ENCODE measurements around the gene AOPEP.

Gene AOPEP

DNA sequence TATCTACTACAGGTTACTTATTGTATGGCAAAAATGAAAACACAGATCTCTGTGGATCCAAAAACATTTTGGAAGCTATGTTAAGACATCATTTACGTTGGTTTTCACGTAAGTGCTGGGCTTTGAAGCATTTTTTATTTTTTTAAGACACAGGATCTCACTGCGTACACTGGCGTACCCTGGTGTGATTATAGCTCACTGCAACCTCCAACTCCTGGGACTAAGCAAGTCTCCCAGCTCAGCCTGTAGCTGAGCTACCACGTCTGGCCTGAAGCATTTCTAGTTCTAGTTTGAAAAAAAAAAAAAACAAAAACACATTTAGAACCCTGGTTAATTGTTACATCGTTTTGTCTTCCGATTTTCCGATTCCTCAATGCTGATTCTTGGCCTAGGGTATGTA is 131.3 kb downstream of the AOPEP start:
- H3K4me1 ChIP-seq = peaks cover 8% of the 10 kb centered on the region; the same call in 1 of the 2 replicates
- DNase-seq = no peak
- no peaks in the 10 kb centered on the region for H3K27me3 ChIP-seq
- H3K9me3 ChIP-seq = 0 out of 2 replicates have a peak, but pooled peaks cover 4% of the 10 kb centered on the region
- TF ChIP-seq, protein P1, sequence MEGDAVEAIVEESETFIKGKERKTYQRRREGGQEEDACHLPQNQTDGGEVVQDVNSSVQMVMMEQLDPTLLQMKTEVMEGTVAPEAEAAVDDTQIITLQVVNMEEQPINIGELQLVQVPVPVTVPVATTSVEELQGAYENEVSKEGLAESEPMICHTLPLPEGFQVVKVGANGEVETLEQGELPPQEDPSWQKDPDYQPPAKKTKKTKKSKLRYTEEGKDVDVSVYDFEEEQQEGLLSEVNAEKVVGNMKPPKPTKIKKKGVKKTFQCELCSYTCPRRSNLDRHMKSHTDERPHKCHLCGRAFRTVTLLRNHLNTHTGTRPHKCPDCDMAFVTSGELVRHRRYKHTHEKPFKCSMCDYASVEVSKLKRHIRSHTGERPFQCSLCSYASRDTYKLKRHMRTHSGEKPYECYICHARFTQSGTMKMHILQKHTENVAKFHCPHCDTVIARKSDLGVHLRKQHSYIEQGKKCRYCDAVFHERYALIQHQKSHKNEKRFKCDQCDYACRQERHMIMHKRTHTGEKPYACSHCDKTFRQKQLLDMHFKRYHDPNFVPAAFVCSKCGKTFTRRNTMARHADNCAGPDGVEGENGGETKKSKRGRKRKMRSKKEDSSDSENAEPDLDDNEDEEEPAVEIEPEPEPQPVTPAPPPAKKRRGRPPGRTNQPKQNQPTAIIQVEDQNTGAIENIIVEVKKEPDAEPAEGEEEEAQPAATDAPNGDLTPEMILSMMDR (IDR thresholded peaks at IDR 0.05; ENCODE audit: low read depth, low read length) = no peak
- H3K36me3 ChIP-seq = no peaks in the 10 kb centered on the region; the same call in 1 of the 2 replicates
- no peak overlapping the region for H3K4me3 ChIP-seq (ENCODE audit: low read depth, low read length)

DNA sequence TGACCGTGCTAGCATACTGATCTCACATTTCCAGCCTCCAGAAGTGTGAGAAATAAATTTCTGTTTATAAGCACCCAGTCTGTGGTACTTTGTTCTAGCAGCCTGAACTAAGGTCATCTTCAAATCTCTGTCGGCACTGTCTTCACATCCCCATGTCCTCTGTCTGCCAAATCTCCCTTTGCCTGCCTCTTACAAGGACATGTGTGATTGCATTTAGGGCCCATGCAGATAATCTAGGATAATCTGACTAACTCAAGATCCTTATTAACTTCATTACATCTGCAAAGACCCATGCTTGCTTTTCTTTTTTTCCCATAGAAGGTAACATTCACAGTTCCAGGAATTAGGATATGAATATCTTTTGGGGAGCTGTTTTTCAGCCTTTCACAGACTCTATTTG is 132.7 kb downstream of the AOPEP start:
- no peak overlapping the region for H3K4me3 ChIP-seq (ENCODE audit: low read depth, low read length)
- 0 out of 2 replicates have a peak, but pooled peaks cover 4% of the 10 kb centered on the region for H3K9me3 ChIP-seq
- DNase-seq = no peak
- no peaks in the 10 kb centered on the region for H3K27me3 ChIP-seq
- H3K36me3 ChIP-seq = no peaks in the 10 kb centered on the region; the same call in 1 of the 2 replicates
- peaks cover 15% of the 10 kb centered on the region for H3K4me1 ChIP-seq
- TF ChIP-seq, protein P1 (IDR thresholded peaks at IDR 0.05; ENCODE audit: low read depth, low read length) = no peak

- TF ChIP-seq, protein P1 (IDR thresholded peaks at IDR 0.05; ENCODE audit: low read depth, low read length) = no peak
- no peaks in the 10 kb centered on the region for H3K27me3 ChIP-seq
- H3K4me1 ChIP-seq = peaks cover 18% of the 10 kb centered on the region
- no peak for DNase-seq
- no peak overlapping the region for H3K4me3 ChIP-seq (ENCODE audit: low read depth, low read length)
- H3K36me3 ChIP-seq = no peaks in the 10 kb centered on the region; the same call in 1 of the 2 replicates
- H3K9me3 ChIP-seq = 0 out of 2 replicates have a peak, but pooled peaks cover 4% of the 10 kb centered on the region
These were observed 133.4 kb downstream of the AOPEP start for GRCh38 chr9:94859891-94860290.

GRCh38 chr9:94860678-94861588 is 134.4 kb downstream of the AOPEP start:
- Histone ChIP-seq H3K36me3 (no peaks in the 10 kb centered on the region; the same call in 1 of the 2 replicates), H3K4me1 (peaks cover 28% of the 10 kb centered on the region), H3K4me3 (ENCODE audit: low read depth, low read length) (no peak overlapping the region), H3K27me3 (no peaks in the 10 kb centered on the region), H3K9me3 (0 out of 2 replicates have a peak, but pooled peaks cover 4% of the 10 kb centered on the region)
- TF ChIP-seq, protein P1 (IDR thresholded peaks at IDR 0.05; ENCODE audit: low read depth, low read length) = no peak
- no peak for DNase-seq

- Histone ChIP-seq H3K27me3 (no peaks in the 10 kb centered on the region), H3K4me1 (peaks cover 28% of the 10 kb centered on the region), H3K4me3 (ENCODE audit: low read depth, low read length) (no peak overlapping the region), H3K9me3 (0 out of 2 replicates have a peak, but pooled peaks cover 4% of the 10 kb centered on the region), H3K36me3 (no peaks in the 10 kb centered on the region; the same call in 1 of the 2 replicates)
- DNase-seq = no peak
- TF ChIP-seq, protein P1 (IDR thresholded peaks at IDR 0.05; ENCODE audit: low read depth, low read length) = no peak
These were observed 135.2 kb downstream of the AOPEP start for GRCh38 chr9:94861589-94862272.
